ENCODE measurements around the gene OR6K3. TPM values are rescaled to one million over a fixed set of nuclear protein-coding genes. Genes with fewer than 3 reads are reported as not detected.

OR6K3 gene
- total RNA-seq, 2 experiments from 2014 or later = not detected

DNA sequence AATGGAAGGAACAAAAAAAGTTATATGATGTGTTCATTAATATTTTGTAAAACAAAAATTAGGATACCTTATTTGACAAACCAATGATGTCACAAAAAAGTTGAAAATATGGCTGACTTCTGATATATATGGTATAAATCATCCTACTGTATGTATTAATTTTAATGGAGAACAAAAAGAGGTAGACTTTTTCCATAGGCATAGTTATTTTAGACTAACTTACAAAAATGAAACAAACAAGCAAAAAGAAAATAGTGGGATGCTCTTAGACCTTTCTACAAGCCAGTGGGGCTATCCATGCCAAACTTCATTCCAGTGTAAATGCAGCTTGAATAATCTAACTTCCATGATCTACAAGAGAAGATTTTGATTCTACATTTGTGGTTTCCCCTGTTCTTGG lies 33.5 kb downstream of the OR6K3 start:
- Histone ChIP-seq H3K9me3 (ENCODE audit: control insufficient read depth in 1 of 2, insufficient read depth in 1 of 2, low read length in 2 of 2) (no peaks in the 10 kb centered on the region), H3K4me3 (ENCODE audit: low read length) (no peak overlapping the region), H3K27ac (ENCODE audit: low read depth in 1 of 2, low read length in 2 of 2) (no peak overlapping the region), H3K36me3 (ENCODE audit: insufficient read depth, low read length) (no peaks in the 10 kb centered on the region), H3K4me1 (ENCODE audit: insufficient read depth, low read length) (no peaks in the 10 kb centered on the region), H3K27me3 (ENCODE audit: control insufficient read depth in 1 of 2, insufficient read depth in 2 of 2, low read length in 2 of 2) (peaks cover 0 to 6% of the 10 kb centered on the region in 2 experiments)
- no peak for DNase-seq
- Mint-ChIP-seq H3K4me3 (no peak overlapping the region), H3K9me3 (no peaks in the 10 kb centered on the region), H3K27ac (no peak overlapping the region), H3K36me3 (ENCODE audit: low read depth) (no peaks in the 10 kb centered on the region), H3K27me3 (peaks cover 32% of the 10 kb centered on the region), H3K4me1 (ENCODE audit: low read depth) (no peaks in the 10 kb centered on the region)
- intact Hi-C loops (cut with DNase I, micrococcal nuclease) = no loop called here
- POLR2A ChIA-PET = no interaction called here
- TF ChIP-seq, protein P1, sequence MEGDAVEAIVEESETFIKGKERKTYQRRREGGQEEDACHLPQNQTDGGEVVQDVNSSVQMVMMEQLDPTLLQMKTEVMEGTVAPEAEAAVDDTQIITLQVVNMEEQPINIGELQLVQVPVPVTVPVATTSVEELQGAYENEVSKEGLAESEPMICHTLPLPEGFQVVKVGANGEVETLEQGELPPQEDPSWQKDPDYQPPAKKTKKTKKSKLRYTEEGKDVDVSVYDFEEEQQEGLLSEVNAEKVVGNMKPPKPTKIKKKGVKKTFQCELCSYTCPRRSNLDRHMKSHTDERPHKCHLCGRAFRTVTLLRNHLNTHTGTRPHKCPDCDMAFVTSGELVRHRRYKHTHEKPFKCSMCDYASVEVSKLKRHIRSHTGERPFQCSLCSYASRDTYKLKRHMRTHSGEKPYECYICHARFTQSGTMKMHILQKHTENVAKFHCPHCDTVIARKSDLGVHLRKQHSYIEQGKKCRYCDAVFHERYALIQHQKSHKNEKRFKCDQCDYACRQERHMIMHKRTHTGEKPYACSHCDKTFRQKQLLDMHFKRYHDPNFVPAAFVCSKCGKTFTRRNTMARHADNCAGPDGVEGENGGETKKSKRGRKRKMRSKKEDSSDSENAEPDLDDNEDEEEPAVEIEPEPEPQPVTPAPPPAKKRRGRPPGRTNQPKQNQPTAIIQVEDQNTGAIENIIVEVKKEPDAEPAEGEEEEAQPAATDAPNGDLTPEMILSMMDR (IDR thresholded peaks at IDR 0.05) = no peak
- CTCF ChIA-PET = no interaction called here
- ATAC-seq (ENCODE audit: poor library complexity) = no peak

DNA sequence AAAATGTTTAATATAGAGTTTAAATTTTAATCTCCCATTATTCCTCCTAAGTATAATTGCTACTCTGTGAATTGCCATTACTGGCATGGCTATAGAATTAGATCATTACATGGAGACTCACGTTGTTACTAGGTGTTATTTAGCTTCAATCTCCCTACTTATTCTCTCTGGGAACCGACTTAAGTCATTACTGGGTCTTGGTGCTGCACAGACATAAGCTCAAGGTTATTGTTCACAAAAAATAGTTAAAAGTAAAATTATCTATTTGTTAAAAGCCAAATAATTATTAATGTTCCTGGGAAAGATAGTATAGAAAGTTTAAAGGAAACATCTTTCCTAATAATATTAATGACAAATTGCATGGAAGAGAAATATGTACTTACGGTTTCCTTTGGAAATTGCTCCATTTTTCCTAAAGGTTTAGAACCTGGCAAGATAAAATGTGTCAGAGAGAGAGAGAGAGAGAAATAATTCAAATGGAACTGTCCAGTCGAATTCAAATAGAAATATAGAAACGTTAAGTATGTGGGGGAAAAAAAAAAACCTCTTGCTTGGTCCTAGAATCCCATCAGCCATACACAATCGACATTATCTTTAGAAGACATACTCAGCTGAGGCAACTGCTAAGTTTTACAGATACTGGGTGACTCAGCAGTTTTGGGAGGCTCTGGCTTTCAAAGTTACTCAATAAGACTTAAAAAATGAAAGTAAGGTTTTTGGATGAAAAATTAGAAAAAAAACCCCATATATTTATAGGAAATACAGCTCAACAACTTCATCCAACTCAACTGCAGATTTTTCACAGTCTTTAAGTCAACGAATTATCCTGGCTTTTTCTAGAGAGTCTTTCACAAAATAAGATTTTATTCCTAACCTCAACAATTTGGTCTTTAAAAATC lies 34.2 kb downstream of the OR6K3 start, which contains the start of gene SPTA1:
Gene SPTA1, minus strand, starts transcription at position 605 of the 899 bp plus-strand sequence. Its CDS starts 198 bp downstream, at position 407.
- Histone ChIP-seq H3K9me3 (ENCODE audit: control insufficient read depth in 1 of 2, insufficient read depth in 1 of 2, low read length in 2 of 2) (no peaks in the 10 kb centered on the region), H3K36me3 (ENCODE audit: insufficient read depth, low read length) (no peaks in the 10 kb centered on the region), H3K27me3 (ENCODE audit: control insufficient read depth in 1 of 2, insufficient read depth in 2 of 2, low read length in 2 of 2) (peaks cover 0 to 6% of the 10 kb centered on the region in 2 experiments), H3K27ac (ENCODE audit: low read depth in 1 of 2, low read length in 2 of 2) (no peak within 1 kb of the TSS), H3K4me3 (ENCODE audit: low read length) (no peak within 1 kb of the TSS), H3K4me1 (ENCODE audit: insufficient read depth, low read length) (no peaks in the 10 kb centered on the region)
- no peaks in the 10 kb centered on the region for H3K9me3 Mint-ChIP-seq
- H3K27me3 Mint-ChIP-seq = peaks cover 35% of the 10 kb centered on the region
- no peaks in the 10 kb centered on the region for H3K4me1 Mint-ChIP-seq (ENCODE audit: low read depth)
- POLR2A ChIA-PET = interaction anchor here (0.6 kb wide), 1 partner anchor 13 kb away, joined by 4 read pairs; no protein-coding TSS in a partner anchor
- TF ChIP-seq, protein P1 (IDR thresholded peaks at IDR 0.05) = no peak
- ATAC-seq (ENCODE audit: poor library complexity) (no peak), DNase-seq (no peak)
- intact Hi-C loops (cut with DNase I, micrococcal nuclease) = no loop called here
- CTCF ChIA-PET = interaction anchor here (1.3 kb wide), 1 partner anchor 12 kb away, joined by 3 read pairs; no protein-coding TSS in a partner anchor
- H3K27ac Mint-ChIP-seq = no peak within 1 kb of the TSS
- no peak within 1 kb of the TSS for H3K4me3 Mint-ChIP-seq
- H3K36me3 Mint-ChIP-seq (ENCODE audit: low read depth) = no peaks in the 10 kb centered on the region

DNA sequence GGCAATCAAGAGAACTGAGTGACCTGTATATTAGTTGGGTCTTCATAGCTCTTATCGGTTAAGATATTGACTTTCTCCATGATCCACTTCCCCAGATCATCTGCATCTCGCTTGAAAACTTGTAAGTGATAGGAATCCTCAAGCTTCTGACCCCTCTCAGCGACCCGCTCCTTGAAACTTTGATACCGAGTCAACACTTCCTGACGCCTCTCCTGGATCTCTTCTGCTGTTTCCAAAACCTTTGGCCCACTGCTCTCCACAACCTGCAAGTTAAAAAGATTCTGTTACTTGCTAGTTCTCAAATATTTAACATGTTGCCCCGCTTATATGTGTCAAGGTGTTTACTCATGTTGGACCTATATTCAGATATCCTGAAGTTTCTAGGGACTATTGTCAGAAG lies 35.4 kb downstream of the OR6K3 start:
- intact Hi-C loops (cut with DNase I, micrococcal nuclease) = no loop called here
- Mint-ChIP-seq H3K4me1 (ENCODE audit: low read depth) (no peaks in the 10 kb centered on the region), H3K36me3 (ENCODE audit: low read depth) (no peaks in the 10 kb centered on the region), H3K4me3 (no peak overlapping the region), H3K27me3 (peaks cover 35% of the 10 kb centered on the region), H3K27ac (no peak overlapping the region), H3K9me3 (no peaks in the 10 kb centered on the region)
- Histone ChIP-seq H3K36me3 (ENCODE audit: insufficient read depth, low read length) (no peaks in the 10 kb centered on the region), H3K27me3 (ENCODE audit: control insufficient read depth in 1 of 2, insufficient read depth in 2 of 2, low read length in 2 of 2) (peaks cover 0 to 6% of the 10 kb centered on the region in 2 experiments), H3K4me3 (ENCODE audit: low read length) (no peak overlapping the region), H3K27ac (ENCODE audit: low read depth in 1 of 2, low read length in 2 of 2) (no peak overlapping the region), H3K4me1 (ENCODE audit: insufficient read depth, low read length) (no peaks in the 10 kb centered on the region), H3K9me3 (ENCODE audit: control insufficient read depth in 1 of 2, insufficient read depth in 1 of 2, low read length in 2 of 2) (no peaks in the 10 kb centered on the region)
- ATAC-seq (ENCODE audit: poor library complexity) = no peak
- ChIA-PET CTCF (interaction anchor here (1.3 kb wide), 1 partner anchor 13 kb away, joined by 3 read pairs; no protein-coding TSS in a partner anchor), POLR2A (no interaction called here)
- no peak for DNase-seq
- TF ChIP-seq, protein P1 (IDR thresholded peaks at IDR 0.05) = no peak
